Fibroblast of lung (primary cell): ENCODE results near the gene SPNS1.

Experiments
- EZH2 ChIP-seq: IDR thresholded peaks from 2 replicates; pipeline ENCODE4 v1.5.1; 2012; ENCODE audit warnings: low read length, control low read depth, mild to moderate bottlenecking; ENCODE audit errors: missing control alignments
- TF ChIP-seq, protein P1 (sequence below), 2 donors: IDR thresholded peaks in 1 of 2; conservative IDR thresholded peaks in 1 of 2; 1 replicate in 1 of 2; 2 replicates in 1 of 2; pipeline ENCODE4 v1.5.1; 2011 to 2012; ENCODE audit warnings: low read length in 2 of 2, control low read depth in 1 of 2, inconsistent platforms in 1 of 2, low read depth in 1 of 2, mild to moderate bottlenecking in 1 of 2

DNA sequence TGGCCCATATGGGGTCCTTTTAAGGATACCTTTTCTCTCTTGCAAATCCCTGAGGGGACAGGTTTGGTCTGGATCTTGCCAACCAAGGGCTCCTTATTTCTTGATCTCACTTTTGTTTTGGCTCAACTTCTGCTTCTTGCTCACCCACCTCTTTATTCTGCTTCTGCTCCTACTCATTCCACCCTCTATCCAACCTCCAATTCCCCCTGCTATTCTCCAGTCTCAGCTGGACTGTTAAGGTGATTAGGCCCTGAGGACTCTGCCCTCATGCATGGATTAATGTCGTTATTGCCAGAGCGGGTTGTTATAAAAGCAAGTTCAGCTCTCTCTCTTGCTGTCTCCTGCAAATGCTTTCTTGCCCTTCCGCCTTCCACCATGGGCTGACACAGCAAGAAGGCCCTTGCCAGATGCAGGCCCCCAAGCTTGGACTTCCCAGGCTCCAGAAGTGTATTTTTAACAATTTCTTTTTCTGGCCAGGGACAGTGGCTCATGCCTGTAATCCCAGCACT, 40.0 kb downstream of the SPNS1 start:
- TF ChIP-seq, protein P1, sequence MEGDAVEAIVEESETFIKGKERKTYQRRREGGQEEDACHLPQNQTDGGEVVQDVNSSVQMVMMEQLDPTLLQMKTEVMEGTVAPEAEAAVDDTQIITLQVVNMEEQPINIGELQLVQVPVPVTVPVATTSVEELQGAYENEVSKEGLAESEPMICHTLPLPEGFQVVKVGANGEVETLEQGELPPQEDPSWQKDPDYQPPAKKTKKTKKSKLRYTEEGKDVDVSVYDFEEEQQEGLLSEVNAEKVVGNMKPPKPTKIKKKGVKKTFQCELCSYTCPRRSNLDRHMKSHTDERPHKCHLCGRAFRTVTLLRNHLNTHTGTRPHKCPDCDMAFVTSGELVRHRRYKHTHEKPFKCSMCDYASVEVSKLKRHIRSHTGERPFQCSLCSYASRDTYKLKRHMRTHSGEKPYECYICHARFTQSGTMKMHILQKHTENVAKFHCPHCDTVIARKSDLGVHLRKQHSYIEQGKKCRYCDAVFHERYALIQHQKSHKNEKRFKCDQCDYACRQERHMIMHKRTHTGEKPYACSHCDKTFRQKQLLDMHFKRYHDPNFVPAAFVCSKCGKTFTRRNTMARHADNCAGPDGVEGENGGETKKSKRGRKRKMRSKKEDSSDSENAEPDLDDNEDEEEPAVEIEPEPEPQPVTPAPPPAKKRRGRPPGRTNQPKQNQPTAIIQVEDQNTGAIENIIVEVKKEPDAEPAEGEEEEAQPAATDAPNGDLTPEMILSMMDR (conservative IDR thresholded peaks at IDR 0.05 in 1 of 2, IDR thresholded peaks at IDR 0.05 in 1 of 2; ENCODE audit: low read depth in 1 of 2, low read length in 2 of 2), result no peak
- TF ChIP-seq EZH2, result no peak
